Esophagus squamous epithelium (tissue), 5 donors: ENCODE data around the gene NOL7. TPM values are rescaled to one million over a fixed set of nuclear protein-coding genes. Genes with fewer than 3 reads are reported as not detected.

ENCODE experiments used
- DNase-seq: peaks from one replicate; lab custom pipeline; 2025; lab: John Stamatoyannopoulos, UW
- H3K27ac ChIP-seq, 4 donors: fragments of 200-600 bp; sonication (generic); one replicate each; pipeline ENCODE4 v1.5.1; 2016 to 2019; ENCODE audit warnings: mild to moderate bottlenecking in 1 of 4
- H3K27me3 ChIP-seq, 4 donors: fragments of 200-600 bp; sonication (generic); 1 replicate in 3 of 4; 2 replicates in 1 of 4; pipeline versions ENCODE4 v1.5.1 to v1.6.0; 2017 to 2021; ENCODE audit warnings: antibody characterized with exemption in 1 of 4
- H3K36me3 ChIP-seq, 3 donors: fragments of 200-600 bp; sonication (generic); one replicate each; pipeline ENCODE4 v1.5.1; 2016 to 2019
- H3K4me1 ChIP-seq, 3 donors: fragments of 200-600 bp; sonication (generic); one replicate each; pipeline ENCODE4 v1.5.1; 2017 to 2019
- H3K4me3 ChIP-seq, 4 donors: fragments of 200-600 bp; sonication (generic); 1 replicate in 3 of 4; 2 replicates in 1 of 4; pipeline ENCODE4 v1.5.1; 2016 to 2019; ENCODE audit warnings: mild to moderate bottlenecking in 2 of 4, moderate library complexity in 1 of 4
- H3K9me3 ChIP-seq, 3 donors: fragments of 200-600 bp; sonication (generic); one replicate each; pipeline ENCODE4 v1.5.1; 2016 to 2019
- POLR2A ChIP-seq, 4 donors: fragments of 450-650 bp; IDR thresholded peaks; one replicate each; pipeline ENCODE4 v1.6.1; 2017; ENCODE audit warnings: antibody characterized with exemption in 4 of 4, mild to moderate bottlenecking in 4 of 4, moderate library complexity in 3 of 4
- WGBS, 2 donors: methylation state at CpG; one replicate each; pipeline ENCODE4 v1.1.5; 2018; 5-methylcytosine and 5-hydroxymethylcytosine counted together
- intact Hi-C: fragments of 100-400 bp; cut with DNase I; formaldehyde crosslinking; loops from one replicate; pipeline ENCODE4 v1.15.0; 2022
- total RNA-seq, 4 donors: library from RNA; depleted of rRNA; stranded (reverse); fragments of >200 nt; gene quantifications; one replicate each; pipeline ENCODE4 v1.1.0, GENCODE V29; 2016
- TF ChIP-seq, protein P1 (sequence below), 6 experiments: fragments of 450-650 bp in 4 of 6; fragments of 200-600 bp in 2 of 6; sonication (generic) in 2 of 6; IDR thresholded peaks; one replicate each; pipeline ENCODE4 v1.5.1; 2016 to 2019; ENCODE audit warnings: antibody characterized with exemption in 6 of 6, mild to moderate bottlenecking in 4 of 6, moderate library complexity in 4 of 6
- donor health status: DM: yes; HTN: yes; CAD: no.

Gene NOL7
- total RNA-seq, 4 donors from 2014 or later = 75.8 to 106 (median 92.4) TPM

DNA sequence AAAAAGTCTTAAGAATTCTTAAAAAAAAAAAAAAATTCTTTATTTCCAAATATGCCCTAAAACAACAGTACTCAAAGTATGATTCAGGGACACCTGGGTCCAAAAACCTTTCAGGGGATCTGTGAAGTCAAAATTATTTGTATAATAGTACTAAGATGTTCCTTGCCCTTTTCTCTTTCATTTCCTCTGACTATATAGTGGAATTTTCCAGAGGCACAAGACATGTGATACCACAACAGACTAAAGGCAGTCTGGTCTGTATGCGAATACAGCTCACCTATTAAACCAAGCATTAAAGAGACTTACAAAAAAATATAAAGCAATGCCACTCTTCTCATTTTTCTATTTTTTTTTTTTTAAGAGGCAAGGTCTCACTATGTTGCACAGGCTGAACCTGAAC is 15.4 kb downstream of the NOL7 start:
- no peak for TF ChIP-seq POLR2A (IDR thresholded peaks at IDR 0.05)
- TF ChIP-seq, protein P1, sequence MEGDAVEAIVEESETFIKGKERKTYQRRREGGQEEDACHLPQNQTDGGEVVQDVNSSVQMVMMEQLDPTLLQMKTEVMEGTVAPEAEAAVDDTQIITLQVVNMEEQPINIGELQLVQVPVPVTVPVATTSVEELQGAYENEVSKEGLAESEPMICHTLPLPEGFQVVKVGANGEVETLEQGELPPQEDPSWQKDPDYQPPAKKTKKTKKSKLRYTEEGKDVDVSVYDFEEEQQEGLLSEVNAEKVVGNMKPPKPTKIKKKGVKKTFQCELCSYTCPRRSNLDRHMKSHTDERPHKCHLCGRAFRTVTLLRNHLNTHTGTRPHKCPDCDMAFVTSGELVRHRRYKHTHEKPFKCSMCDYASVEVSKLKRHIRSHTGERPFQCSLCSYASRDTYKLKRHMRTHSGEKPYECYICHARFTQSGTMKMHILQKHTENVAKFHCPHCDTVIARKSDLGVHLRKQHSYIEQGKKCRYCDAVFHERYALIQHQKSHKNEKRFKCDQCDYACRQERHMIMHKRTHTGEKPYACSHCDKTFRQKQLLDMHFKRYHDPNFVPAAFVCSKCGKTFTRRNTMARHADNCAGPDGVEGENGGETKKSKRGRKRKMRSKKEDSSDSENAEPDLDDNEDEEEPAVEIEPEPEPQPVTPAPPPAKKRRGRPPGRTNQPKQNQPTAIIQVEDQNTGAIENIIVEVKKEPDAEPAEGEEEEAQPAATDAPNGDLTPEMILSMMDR (IDR thresholded peaks at IDR 0.05) = no peak
- H3K27ac ChIP-seq = no peak overlapping the region
- no peak overlapping the region for H3K4me3 ChIP-seq
- no peaks in the 10 kb centered on the region for H3K27me3 ChIP-seq
- intact Hi-C loops = no loop called here
- no peaks in the 10 kb centered on the region for H3K4me1 ChIP-seq
- H3K36me3 ChIP-seq = peaks cover 0 to 100% (median 5%) of the 10 kb centered on the region in 3 donors
- H3K9me3 ChIP-seq = no peaks in the 10 kb centered on the region
- DNase-seq = no peak
- WGBS, 2 donors = 87% methylated on average over 1 of the region's 1 CpG

DNA sequence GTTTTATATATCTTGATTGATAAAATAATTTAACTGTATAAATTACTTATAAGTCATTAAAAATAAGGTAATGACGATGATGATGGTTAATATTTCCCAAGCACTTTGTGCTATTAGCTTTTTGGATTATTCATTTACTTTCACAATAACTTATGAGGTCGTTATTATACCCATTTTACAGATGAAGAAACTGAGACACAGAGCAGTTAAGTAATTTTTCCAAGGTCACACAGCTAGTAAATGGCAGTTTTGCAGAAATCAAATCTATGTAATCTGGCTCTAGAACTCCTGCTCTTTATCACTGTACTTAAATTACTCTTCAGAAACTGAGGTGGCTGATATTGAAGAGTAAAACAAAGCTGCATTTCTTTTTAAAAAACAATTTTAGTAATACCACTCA is 18.2 kb downstream of the NOL7 start:
- intact Hi-C loops = no loop called here
- Histone ChIP-seq H3K27me3 (no peaks in the 10 kb centered on the region), H3K9me3 (no peaks in the 10 kb centered on the region), H3K4me3 (no peak overlapping the region), H3K36me3 (peaks cover 0 to 98% (median 13%) of the 10 kb centered on the region in 3 donors), H3K27ac (no peak overlapping the region), H3K4me1 (no peaks in the 10 kb centered on the region)
- 94 to 98% methylated on average over 2 of the region's 2 CpGs for WGBS, 2 donors
- TF ChIP-seq POLR2A (IDR thresholded peaks at IDR 0.05) = no peak
- TF ChIP-seq, protein P1 (IDR thresholded peaks at IDR 0.05) = no peak
- no peak for DNase-seq

DNA sequence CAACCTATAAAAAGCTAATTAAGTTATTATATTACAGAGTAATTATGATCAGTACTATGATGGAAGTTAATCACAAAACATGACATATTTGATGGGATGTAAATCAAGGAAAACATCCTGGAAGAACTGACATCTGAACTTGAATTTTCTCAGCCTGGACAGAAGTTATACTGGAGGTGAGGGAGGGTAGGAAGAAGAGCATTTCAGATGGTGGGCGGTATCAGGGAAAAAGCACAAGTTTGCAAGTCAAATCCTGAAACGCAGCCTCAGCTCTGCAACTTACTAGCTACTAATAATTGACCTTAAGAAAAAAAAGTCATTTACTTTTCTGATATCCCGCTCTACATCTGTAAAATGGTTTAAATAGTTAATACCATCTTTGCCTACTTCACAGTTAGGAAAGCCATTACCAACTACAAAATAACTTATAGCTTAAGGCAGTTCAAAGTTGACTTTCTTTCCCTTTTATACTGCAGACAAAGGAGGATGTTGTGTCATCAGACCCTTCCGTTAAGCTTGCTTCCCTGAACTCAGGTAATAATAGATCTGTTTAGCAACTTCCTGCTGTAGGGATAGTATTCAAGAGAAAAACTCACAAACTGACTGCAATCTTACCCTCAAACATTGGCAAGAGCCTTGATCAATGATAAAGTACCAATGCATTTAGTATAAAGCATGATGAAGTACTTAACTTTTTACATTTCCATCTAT is 21.0 kb downstream of the NOL7 start:
- Histone ChIP-seq H3K4me3 (no peak overlapping the region), H3K36me3 (peaks cover 0 to 97% (median 15%) of the 10 kb centered on the region in 3 donors), H3K27ac (peak overlapping the region in 1 of 4 donors; percentile 1), H3K27me3 (no peaks in the 10 kb centered on the region), H3K9me3 (no peaks in the 10 kb centered on the region), H3K4me1 (no peaks in the 10 kb centered on the region)
- intact Hi-C loops = no loop called here
- DNase-seq = no peak
- WGBS, 2 donors = 58 to 68% methylated on average over 4 of the region's 4 CpGs
- TF ChIP-seq POLR2A (IDR thresholded peaks at IDR 0.05) = no peak
- TF ChIP-seq, protein P1 (IDR thresholded peaks at IDR 0.05) = no peak

DNA sequence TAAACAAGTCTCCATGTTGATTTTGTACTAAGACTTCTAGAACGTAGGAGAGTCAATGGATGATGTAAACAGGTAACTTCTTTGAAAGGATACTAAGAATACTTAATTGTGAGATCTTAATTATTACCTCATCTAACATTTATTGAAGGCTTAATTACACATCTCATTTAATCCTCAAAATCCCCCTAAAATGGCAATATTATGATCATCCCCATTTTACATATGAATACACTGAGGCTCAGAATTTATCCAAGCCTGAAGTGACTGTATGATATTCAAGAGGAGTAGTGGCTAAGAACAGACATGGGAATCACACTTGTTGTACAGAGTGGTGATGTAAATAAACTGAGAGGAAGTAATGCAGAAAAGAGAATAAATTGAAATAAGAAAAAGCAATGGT is 22.9 kb downstream of the NOL7 start:
- WGBS, 2 donors = 80 to 88% methylated on average over 1 of the region's 1 CpG
- no peaks in the 10 kb centered on the region for H3K4me1 ChIP-seq
- DNase-seq = no peak
- peaks cover 0 to 94% (median 15%) of the 10 kb centered on the region in 3 donors for H3K36me3 ChIP-seq
- intact Hi-C loops = no loop called here
- TF ChIP-seq, protein P1 (IDR thresholded peaks at IDR 0.05) = no peak
- TF ChIP-seq POLR2A (IDR thresholded peaks at IDR 0.05) = no peak
- H3K9me3 ChIP-seq = no peaks in the 10 kb centered on the region
- no peak overlapping the region for H3K4me3 ChIP-seq
- no peak overlapping the region for H3K27ac ChIP-seq
- no peaks in the 10 kb centered on the region for H3K27me3 ChIP-seq

DNA sequence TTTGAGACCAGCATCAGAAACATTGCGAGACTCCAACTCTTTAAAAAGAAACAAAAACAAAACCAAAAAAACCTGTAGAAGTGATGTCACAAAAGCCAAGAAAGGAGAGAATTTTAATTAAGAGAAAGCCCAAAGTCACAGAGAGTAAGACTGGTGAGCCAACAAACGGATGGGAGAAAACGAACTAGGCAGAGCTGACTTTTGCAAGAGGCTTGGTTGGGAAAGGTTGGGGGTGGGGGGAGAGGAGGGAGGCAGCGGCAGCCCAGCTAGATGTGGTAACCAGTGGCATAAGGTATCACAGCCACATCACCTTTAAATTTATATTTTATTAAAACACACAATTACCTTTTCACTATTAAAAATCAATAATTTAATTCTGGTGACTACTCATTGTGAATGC is 23.5 kb downstream of the NOL7 start:
- DNase-seq = no peak
- no peaks in the 10 kb centered on the region for H3K9me3 ChIP-seq
- no peaks in the 10 kb centered on the region for H3K4me1 ChIP-seq
- H3K27ac ChIP-seq = no peak overlapping the region
- TF ChIP-seq, protein P1 (IDR thresholded peaks at IDR 0.05) = no peak
- no peak for TF ChIP-seq POLR2A (IDR thresholded peaks at IDR 0.05)
- H3K4me3 ChIP-seq = no peak overlapping the region
- intact Hi-C loops = no loop called here
- peaks cover 0 to 94% (median 15%) of the 10 kb centered on the region in 3 donors for H3K36me3 ChIP-seq
- H3K27me3 ChIP-seq = no peaks in the 10 kb centered on the region
- WGBS, 2 donors = 79 to 88% methylated on average over 4 of the region's 4 CpGs
